Heart left ventricle (tissue), 16 donors: Measurements from ENCODE around the gene PTPRC. TPM values are rescaled to one million over a fixed set of nuclear protein-coding genes. Genes with fewer than 3 reads are reported as not detected.

Source experiments
- ATAC-seq, 4 donors: fragments of 200-7000 bp; cut with Tn5 transposase; one replicate each; pipeline ENCODE4 v1.9.1; 2020 to 2022; ENCODE audit warnings: moderate library complexity in 4 of 4, mild to moderate bottlenecking in 3 of 4, moderate number of reproducible peaks in 1 of 4
- DNase-seq, 5 donors: peaks; one replicate each; pipeline ENCODE4 v3.0.0-alpha.2; 2020
- H3K27ac ChIP-seq, 12 donors: fragments of 200-600 bp; sonication (generic) in 4 of 12; one replicate each; pipeline versions ENCODE4 v1.5.0 to v1.8.0; 2016 to 2022; ENCODE audit warnings: mild to moderate bottlenecking in 2 of 12
- H3K27me3 ChIP-seq, 9 donors: fragments of 200-600 bp; sonication (generic) in 2 of 9; one replicate each; pipeline versions ENCODE4 v1.5.1 to v1.8.0; 2016 to 2022; ENCODE audit warnings: mild to moderate bottlenecking in 3 of 9
- H3K36me3 ChIP-seq, 9 donors: fragments of 200-600 bp; sonication (generic) in 2 of 9; one replicate each; pipeline versions ENCODE4 v1.5.0 to v1.8.0; 2018 to 2022; ENCODE audit warnings: mild to moderate bottlenecking in 2 of 9
- H3K4me1 ChIP-seq, 12 donors: fragments of 200-600 bp; sonication (generic) in 4 of 12; one replicate each; pipeline versions ENCODE4 v1.5.0 to v1.8.0; 2016 to 2022; ENCODE audit warnings: mild to moderate bottlenecking in 3 of 12
- H3K4me3 ChIP-seq, 12 donors: fragments of 200-600 bp; sonication (generic) in 4 of 12; one replicate each; pipeline versions ENCODE4 v1.5.0 to v1.8.0; 2017 to 2022; ENCODE audit warnings: mild to moderate bottlenecking in 9 of 12, moderate library complexity in 4 of 12
- H3K9me3 ChIP-seq, 12 donors: fragments of 200-600 bp; sonication (generic) in 4 of 12; one replicate each; pipeline versions ENCODE4 v1.5.0 to v1.8.0; 2016 to 2022; ENCODE audit warnings: mild to moderate bottlenecking in 1 of 12
- POLR2A ChIP-seq, 2 donors: fragments of 450-650 bp; IDR thresholded peaks; one replicate each; pipeline ENCODE4 v1.6.1; 2017; ENCODE audit warnings: antibody characterized with exemption in 2 of 2, mild to moderate bottlenecking in 2 of 2, moderate library complexity in 2 of 2
- WGBS, 4 donors: extraction: QIAGEN DNeasy Blood & Tissue Kit in 2 of 4; methylation state at CpG; one replicate each; pipeline versions ENCODE4 v1.1.5 to v1.1.7; 2013 to 2018; 5-methylcytosine and 5-hydroxymethylcytosine counted together
- intact Hi-C, 10 donors: fragments of 100-400 bp; cut with DNase I; formaldehyde crosslinking; loops; one replicate each; pipeline versions ENCODE4 v1.11.1 to v1.14.2; 2022
- polyA plus RNA-seq, 2 donors: library from polyadenylated mRNA; stranded (reverse); fragments of 200-250 nt; gene quantifications; one replicate each; pipeline ENCODE4 v1.2.3, GENCODE V29; 2013
- total RNA-seq, 9 donors: library from RNA; depleted of rRNA in 2 of 9; stranded (reverse); fragments of >200 nt in 2 of 9; fragmentation: NEBNext Ultra II Directional in 3 of 9; extraction: Animal tissue kit (Norgen Biotek cat#: 25700) in 3 of 9; gene quantifications; one replicate each; pipeline versions ENCODE4 v1.1.0 to v1.2.4, GENCODE V29; 2016 to 2023
- TF ChIP-seq, protein P1 (sequence below), 12 donors: fragments of 200-600 bp; sonication (generic) in 4 of 12; IDR thresholded peaks; one replicate each; pipeline versions ENCODE4 v1.5.0 to v1.8.0; 2018 to 2022; ENCODE audit warnings: antibody characterized with exemption in 12 of 12, mild to moderate bottlenecking in 5 of 12
- donor health status: ischemic (EF 13 %, LVEDD 7.1; RV severe dilation, severe dysfunction).
- donor health status: healthy with polysubstance abuse.
- donor health status: DM: no; HTN: yes; CAD: no.
- donor health status: DM: no; HTN: no; CAD: no.
- donor health status: ischemic (EF 25% LVEDD 6.9; RV normal size, moderate dysfunction).
- donor health status: ischemic (EF 25% LVEDD 5.7; RV mildly dilated, moderate dysfunction).
- donor health status: healthy.
- donor health status: DM: yes; HTN: yes; CAD: no.
- donor health status: ischemic (EF 35%, LVEDD 5.7; RV mildly dilated, moderate dysfunction).
- donor health status: nonischemic (EF 11% LVEDD 7.7; RV severe dilation, severe dysfunction).
- donor health status: DM: yes; HTN: yes; CAD: no.
- donor health status: PGD.
- donor health status: ischemic (EF 29% LVEDD 5.4; RV normal size, mild dysfunction).
- donor health status: nonischemic (EF 23%, LVEDD 6.1; RV moderate dilation, normal function).

Gene PTPRC
- total and polyA plus RNA-seq, 11 donors = 0.65 to 99.3 (median 4.4) TPM

DNA sequence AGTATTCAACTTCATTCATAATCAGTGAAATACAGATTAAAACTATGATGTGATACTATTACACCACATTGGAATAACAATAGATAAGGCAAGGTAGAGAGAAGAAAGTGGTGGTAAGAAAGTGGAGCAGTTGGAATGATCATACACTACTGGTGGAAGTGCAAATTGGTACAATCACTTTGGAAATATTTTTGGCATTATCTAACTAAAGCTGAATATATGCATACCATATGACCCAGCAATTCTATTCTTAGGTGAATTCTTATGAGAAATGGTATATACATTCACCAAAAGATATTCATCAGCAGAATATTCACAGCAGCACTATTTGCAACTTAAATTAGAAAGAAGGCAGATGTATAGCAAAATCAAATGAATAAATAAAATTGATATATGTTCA is 21.4 kb upstream of the PTPRC start:
- no peak for ATAC-seq
- intact Hi-C loops = no loop called here
- no peak for TF ChIP-seq POLR2A (IDR thresholded peaks at IDR 0.05)
- TF ChIP-seq, protein P1, sequence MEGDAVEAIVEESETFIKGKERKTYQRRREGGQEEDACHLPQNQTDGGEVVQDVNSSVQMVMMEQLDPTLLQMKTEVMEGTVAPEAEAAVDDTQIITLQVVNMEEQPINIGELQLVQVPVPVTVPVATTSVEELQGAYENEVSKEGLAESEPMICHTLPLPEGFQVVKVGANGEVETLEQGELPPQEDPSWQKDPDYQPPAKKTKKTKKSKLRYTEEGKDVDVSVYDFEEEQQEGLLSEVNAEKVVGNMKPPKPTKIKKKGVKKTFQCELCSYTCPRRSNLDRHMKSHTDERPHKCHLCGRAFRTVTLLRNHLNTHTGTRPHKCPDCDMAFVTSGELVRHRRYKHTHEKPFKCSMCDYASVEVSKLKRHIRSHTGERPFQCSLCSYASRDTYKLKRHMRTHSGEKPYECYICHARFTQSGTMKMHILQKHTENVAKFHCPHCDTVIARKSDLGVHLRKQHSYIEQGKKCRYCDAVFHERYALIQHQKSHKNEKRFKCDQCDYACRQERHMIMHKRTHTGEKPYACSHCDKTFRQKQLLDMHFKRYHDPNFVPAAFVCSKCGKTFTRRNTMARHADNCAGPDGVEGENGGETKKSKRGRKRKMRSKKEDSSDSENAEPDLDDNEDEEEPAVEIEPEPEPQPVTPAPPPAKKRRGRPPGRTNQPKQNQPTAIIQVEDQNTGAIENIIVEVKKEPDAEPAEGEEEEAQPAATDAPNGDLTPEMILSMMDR (IDR thresholded peaks at IDR 0.05) = no peak

DNA sequence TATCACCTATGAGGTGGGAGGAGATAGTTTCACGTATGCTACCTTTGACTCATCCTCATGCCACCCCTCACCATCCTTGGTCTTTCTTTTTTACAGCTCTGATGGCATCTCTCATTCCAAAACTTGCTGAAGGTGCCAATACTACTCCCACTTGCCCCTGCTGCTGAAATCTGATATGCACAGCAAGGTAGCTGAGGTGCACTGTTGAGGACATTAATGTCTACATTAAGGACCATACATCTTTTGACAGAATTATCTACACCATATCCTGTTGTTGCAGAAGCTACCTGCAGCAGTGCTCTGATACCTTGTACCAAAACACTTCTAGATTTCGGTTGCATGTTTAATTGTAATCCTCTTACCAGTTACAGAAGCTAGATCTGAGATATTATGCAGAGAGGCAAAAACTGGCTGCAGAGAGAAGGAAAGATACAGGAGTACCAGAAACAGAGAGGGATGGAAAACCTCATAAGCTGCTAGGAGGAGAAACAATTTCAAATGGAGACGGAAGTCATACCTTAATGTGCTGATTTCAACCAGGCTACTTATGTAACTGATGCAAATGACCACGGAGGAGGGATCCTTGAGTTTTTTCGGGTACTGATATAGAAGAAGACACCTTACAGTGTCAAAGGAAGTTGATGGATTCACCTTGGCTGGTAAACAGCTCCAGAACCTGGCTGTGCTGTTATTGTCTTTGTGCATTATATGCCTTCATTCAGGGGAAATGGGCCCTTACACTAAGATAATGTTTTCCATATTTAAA is 19.3 kb upstream of the PTPRC start:
- Histone ChIP-seq H3K27me3 (no peaks in the 10 kb centered on the region), H3K36me3 (no peaks in the 10 kb centered on the region), H3K9me3 (no peaks in the 10 kb centered on the region), H3K4me3 (no peak overlapping the region), H3K27ac (peak overlapping the region in 1 of 12 donors; percentile 86), H3K4me1 (peaks cover 0 to 51% (median 0%) of the 10 kb centered on the region in 12 donors)
- WGBS, 4 donors = 82 to 91% (median 88%) methylated on average over 5 of the region's 5 CpGs
- intact Hi-C loops = no loop called here
- TF ChIP-seq, protein P1 (IDR thresholded peaks at IDR 0.05) = no peak
- TF ChIP-seq POLR2A (IDR thresholded peaks at IDR 0.05) = no peak
- DNase-seq (no peak), ATAC-seq (no peak)

More for the DNA sequence above, 21.4 kb upstream of the PTPRC start:
- H3K4me3 ChIP-seq = no peak overlapping the region
- H3K27ac ChIP-seq = no peak overlapping the region
- no peak for DNase-seq
- no peaks in the 10 kb centered on the region for H3K27me3 ChIP-seq
- H3K9me3 ChIP-seq = no peaks in the 10 kb centered on the region
- no peaks in the 10 kb centered on the region for H3K36me3 ChIP-seq
- H3K4me1 ChIP-seq = peaks cover 0 to 49% (median 0%) of the 10 kb centered on the region in 12 donors

DNA sequence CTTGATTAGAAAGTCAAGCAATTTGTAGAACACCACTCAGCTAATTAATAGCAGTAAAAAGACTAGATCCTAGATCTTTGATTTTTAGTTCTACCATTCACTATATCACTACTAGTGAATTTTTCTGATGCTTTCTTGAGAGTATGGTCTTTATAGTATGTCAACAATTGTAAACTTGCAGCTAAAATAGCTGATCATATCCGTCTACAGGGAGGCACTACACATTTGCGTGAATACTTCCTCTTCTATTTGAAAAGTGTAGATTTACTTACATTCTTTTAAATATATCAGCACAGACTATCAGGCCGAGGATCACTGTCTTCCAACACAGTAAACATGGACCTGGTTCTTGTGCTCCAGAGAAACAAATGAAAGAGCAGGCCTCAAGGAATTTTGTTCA is 18.6 kb upstream of the PTPRC start:
- WGBS, 4 donors = 69 to 83% (median 82%) methylated on average over 3 of the region's 3 CpGs
- Histone ChIP-seq H3K9me3 (no peaks in the 10 kb centered on the region), H3K27ac (peak overlapping the region in 2 of 12 donors; percentile 34 to 86), H3K36me3 (no peaks in the 10 kb centered on the region), H3K4me1 (peaks cover 0 to 44% (median 0%) of the 10 kb centered on the region in 12 donors), H3K27me3 (no peaks in the 10 kb centered on the region), H3K4me3 (peak overlapping the region in 1 of 12 donors; percentile 17)
- no peak for TF ChIP-seq POLR2A (IDR thresholded peaks at IDR 0.05)
- TF ChIP-seq, protein P1 (IDR thresholded peaks at IDR 0.05) = no peak
- no peak for ATAC-seq
- DNase-seq = no peak
- intact Hi-C loops = no loop called here

DNA sequence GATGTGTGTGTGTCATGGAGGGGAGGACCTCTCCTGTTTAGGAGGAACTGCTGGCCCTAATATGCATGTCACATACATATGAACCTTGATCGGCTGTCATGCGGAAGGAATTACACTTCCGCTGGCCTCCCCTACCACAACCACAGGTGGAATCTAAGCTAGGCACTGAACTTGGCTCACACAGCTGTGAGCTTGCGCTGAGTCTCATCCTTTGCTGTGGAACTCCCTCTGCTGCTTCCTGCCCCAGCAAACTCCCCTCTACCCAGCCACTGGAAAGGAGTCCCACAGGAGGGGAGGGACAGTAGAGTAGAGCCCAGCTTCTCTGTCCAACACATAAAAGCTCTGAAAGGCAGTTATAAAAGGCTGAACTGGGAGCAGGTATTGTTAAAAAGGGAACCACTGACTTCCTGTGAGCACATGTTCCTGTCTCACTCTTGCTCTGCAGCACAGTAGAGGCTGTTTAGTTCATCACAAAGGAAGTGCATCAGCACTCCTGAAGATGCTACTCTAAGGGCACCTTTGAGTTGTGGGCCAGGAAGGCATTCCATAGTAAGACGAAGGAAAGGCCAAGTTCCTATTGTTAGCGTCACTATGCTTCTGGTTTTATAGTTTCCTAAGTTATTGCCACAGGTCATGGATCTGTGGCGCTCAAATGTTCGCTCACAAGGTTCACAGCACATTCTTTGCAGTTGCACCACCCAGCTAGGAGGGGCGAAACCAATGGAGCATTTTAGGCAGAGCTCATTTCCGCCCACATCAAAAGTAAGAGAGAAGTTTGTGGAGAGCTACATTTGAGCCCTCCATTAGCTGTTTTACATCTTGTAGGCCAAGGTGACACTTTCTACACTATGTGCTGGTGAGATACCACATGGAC is 17.7 kb upstream of the PTPRC start:
- H3K9me3 ChIP-seq = no peaks in the 10 kb centered on the region
- intact Hi-C loops = no loop called here
- peak overlapping the region in 1 of 12 donors; percentile 17 for H3K4me3 ChIP-seq
- 76 to 93% (median 84%) methylated on average over 10 of the region's 10 CpGs for WGBS, 4 donors
- H3K4me1 ChIP-seq = peaks cover 0 to 36% (median 0%) of the 10 kb centered on the region in 12 donors
- H3K36me3 ChIP-seq = no peaks in the 10 kb centered on the region
- TF ChIP-seq POLR2A (IDR thresholded peaks at IDR 0.05) = no peak
- TF ChIP-seq, protein P1 (IDR thresholded peaks at IDR 0.05) = no peak
- ATAC-seq = peak in 2 of 4 donors; percentile 69 to 72
- peak overlapping the region in 2 of 12 donors; percentile 34 to 86 for H3K27ac ChIP-seq
- DNase-seq = peak in 1 of 5 donors; percentile 34
- H3K27me3 ChIP-seq = no peaks in the 10 kb centered on the region
